Nephron progenitor cell (in vitro differentiated cells): ENCODE data around the gene CDK19.
"Not testable (repeated sequence)": the region's sequence is repeated elsewhere in the genome, so short reads cannot be mapped to it uniquely, and the experiment has no call there.

ENCODE experiments used
- DNase-seq: peaks from one replicate; pipeline ENCODE4 v3.0.0; 2021
- H3K27ac Mint-ChIP-seq: 2 replicates; pipeline ENCODE4 v1.8.0; 2021; ENCODE audit warnings: mild to moderate bottlenecking, moderate library complexity, mixed read lengths
- H3K27me3 Mint-ChIP-seq: 2 replicates; pipeline ENCODE4 v1.8.0; 2021; ENCODE audit warnings: mild to moderate bottlenecking, low read depth, mixed read lengths; ENCODE audit not compliant: poor library complexity
- H3K36me3 Mint-ChIP-seq: 2 replicates; pipeline ENCODE4 v1.8.0; 2021; ENCODE audit warnings: low read depth, mixed read lengths
- H3K4me1 Mint-ChIP-seq: 2 replicates; pipeline ENCODE4 v1.8.0; 2021; ENCODE audit warnings: mixed read lengths
- H3K4me3 Mint-ChIP-seq: 2 replicates; pipeline ENCODE4 v1.8.0; 2021; ENCODE audit warnings: mild to moderate bottlenecking, moderate library complexity, mixed read lengths
- H3K9me3 Mint-ChIP-seq: 2 replicates; pipeline ENCODE4 v1.8.0; 2021; ENCODE audit warnings: mild to moderate bottlenecking, moderate library complexity, mixed read lengths
- TF ChIP-seq, protein P1 (sequence below): fragments of 200-600 bp; sonication (generic); IDR thresholded peaks from 2 replicates; pipeline ENCODE4 v1.5.0; 2021; ENCODE audit warnings: antibody characterized with exemption

The CDK19 gene

DNA sequence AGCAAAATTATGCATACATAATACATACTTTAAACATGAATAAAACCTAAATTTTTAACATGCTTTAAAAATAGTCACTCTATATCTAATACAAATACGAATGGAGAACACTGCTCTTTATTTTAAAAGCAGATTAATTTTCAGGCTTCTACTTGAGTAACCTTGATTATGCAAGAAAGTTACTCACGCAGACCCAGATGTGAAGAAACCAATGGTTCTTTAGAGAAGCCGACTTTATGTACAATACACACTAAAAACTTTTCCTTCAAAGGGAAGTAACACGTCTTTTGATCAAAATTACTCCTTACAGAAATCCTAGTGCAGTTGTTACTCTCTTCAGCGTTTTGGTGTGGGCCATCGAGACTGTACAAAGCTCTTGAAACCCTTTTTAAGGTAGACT, 201.9 kb downstream of the CDK19 start:
- no peak for DNase-seq

DNA sequence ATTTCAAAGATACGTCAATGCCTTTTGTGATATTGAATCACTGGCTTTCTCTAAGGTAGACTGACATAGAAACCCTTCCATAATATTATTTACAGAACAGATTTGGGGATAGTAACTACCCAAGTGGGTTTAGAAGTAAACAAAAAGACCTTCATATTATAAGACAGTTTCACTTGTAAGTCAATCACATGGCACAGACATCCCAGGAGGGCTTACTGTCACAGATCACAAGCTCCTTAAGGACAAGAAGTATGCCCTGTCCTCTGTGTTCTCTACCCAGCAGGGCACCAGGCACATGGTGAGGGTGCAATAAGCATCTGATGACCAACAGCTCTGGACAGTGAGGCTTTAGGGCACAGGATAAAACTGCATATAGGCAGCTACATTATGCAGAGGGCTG, 203.0 kb downstream of the CDK19 start:
- Mint-ChIP-seq H3K27ac (no peak overlapping the region), H3K36me3 (peaks cover 55% of the 10 kb centered on the region), H3K4me3 (no peak overlapping the region), H3K4me1 (no peaks in the 10 kb centered on the region), H3K27me3 (no peaks in the 10 kb centered on the region), H3K9me3 (no peaks in the 10 kb centered on the region)
- TF ChIP-seq, protein P1, sequence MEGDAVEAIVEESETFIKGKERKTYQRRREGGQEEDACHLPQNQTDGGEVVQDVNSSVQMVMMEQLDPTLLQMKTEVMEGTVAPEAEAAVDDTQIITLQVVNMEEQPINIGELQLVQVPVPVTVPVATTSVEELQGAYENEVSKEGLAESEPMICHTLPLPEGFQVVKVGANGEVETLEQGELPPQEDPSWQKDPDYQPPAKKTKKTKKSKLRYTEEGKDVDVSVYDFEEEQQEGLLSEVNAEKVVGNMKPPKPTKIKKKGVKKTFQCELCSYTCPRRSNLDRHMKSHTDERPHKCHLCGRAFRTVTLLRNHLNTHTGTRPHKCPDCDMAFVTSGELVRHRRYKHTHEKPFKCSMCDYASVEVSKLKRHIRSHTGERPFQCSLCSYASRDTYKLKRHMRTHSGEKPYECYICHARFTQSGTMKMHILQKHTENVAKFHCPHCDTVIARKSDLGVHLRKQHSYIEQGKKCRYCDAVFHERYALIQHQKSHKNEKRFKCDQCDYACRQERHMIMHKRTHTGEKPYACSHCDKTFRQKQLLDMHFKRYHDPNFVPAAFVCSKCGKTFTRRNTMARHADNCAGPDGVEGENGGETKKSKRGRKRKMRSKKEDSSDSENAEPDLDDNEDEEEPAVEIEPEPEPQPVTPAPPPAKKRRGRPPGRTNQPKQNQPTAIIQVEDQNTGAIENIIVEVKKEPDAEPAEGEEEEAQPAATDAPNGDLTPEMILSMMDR, result no peak
- no peak for DNase-seq

More for the DNA sequence above, 201.9 kb downstream of the CDK19 start:
- TF ChIP-seq, protein P1, result no peak
- Mint-ChIP-seq H3K4me1 (peaks cover 2% of the 10 kb centered on the region), H3K36me3 (peaks cover 64% of the 10 kb centered on the region), H3K27ac (no peak overlapping the region), H3K27me3 (no peaks in the 10 kb centered on the region), H3K4me3 (no peak overlapping the region), H3K9me3 (no peaks in the 10 kb centered on the region)

DNA sequence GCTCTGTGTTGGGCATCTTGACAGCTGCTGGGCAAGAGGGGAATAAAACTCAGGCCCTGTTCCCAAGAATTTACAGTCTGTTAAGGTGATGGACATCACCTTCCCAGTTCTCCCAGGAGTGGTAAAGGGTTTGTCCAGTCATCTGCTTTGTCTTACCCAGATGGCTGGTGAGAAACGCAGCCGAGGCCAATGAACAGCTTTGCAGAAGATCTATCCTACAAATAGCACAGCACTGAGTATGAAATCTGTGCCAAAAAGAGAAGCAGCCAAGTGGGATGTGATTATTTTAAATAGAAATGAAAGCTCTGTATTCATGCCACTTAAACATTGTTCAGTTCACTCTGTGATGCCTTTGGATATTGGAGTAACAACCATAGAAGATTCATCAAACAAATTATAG, 206.2 kb downstream of the CDK19 start:
- Mint-ChIP-seq H3K36me3 (peaks cover 39% of the 10 kb centered on the region), H3K4me1 (no peaks in the 10 kb centered on the region), H3K4me3 (no peak overlapping the region), H3K27ac (no peak overlapping the region), H3K9me3 (no peaks in the 10 kb centered on the region), H3K27me3 (no peaks in the 10 kb centered on the region)
- no peak for DNase-seq
- TF ChIP-seq, protein P1, result no peak

DNA sequence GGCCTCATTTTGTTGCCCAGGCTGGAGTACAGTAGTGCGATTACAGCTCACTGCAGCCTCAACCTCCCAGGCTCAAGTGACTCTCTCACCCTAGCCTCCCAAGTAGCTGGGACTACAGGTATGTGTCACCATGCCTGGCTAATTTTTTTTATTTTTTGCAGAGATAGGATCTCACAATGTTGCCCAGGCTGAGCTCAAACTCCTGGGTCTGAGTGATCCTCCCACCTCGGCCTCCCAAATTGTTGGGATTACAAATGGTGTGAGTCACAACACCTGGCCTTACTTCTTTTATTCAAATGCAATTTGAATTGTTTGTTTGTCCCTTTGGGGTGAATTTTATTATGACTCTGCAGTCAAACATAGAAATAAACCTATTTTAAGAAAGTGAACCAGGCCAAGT, 207.1 kb downstream of the CDK19 start:
- H3K9me3 Mint-ChIP-seq, result no peaks in the 10 kb centered on the region
- DNase-seq, result no peak
- no peaks in the 10 kb centered on the region for H3K27me3 Mint-ChIP-seq
- peaks cover 35% of the 10 kb centered on the region for H3K36me3 Mint-ChIP-seq
- H3K4me3 Mint-ChIP-seq, result no peak overlapping the region
- TF ChIP-seq, protein P1, result no peak
- no peaks in the 10 kb centered on the region for H3K4me1 Mint-ChIP-seq
- no peak overlapping the region for H3K27ac Mint-ChIP-seq

DNA sequence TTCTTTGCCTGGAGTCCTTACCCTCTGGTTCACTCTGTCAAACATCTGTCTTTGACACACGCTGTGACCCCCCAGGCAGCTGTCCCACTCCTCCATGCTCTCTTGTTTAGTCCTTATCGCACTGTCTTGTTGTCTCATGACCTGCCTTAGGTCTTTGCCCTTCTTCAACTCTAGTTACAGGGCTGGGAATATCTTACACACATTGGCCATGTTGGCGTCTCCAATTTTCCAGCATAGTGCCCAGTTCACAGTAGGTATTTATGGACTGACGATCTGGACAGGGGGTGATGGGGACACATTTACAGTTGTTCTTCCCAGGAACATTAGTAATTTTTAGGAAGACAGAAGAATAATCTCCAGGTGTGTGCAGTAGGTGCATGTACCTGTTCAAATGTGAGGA, 209.1 kb downstream of the CDK19 start:
- H3K36me3 Mint-ChIP-seq, result peaks cover 21% of the 10 kb centered on the region
- H3K27me3 Mint-ChIP-seq, result no peaks in the 10 kb centered on the region
- H3K4me1 Mint-ChIP-seq, result no peaks in the 10 kb centered on the region
- H3K4me3 Mint-ChIP-seq, result no peak overlapping the region
- peak overlapping the region; percentile 2 for H3K27ac Mint-ChIP-seq
- no peaks in the 10 kb centered on the region for H3K9me3 Mint-ChIP-seq
- TF ChIP-seq, protein P1, result no peak
- DNase-seq, result no peak

DNA sequence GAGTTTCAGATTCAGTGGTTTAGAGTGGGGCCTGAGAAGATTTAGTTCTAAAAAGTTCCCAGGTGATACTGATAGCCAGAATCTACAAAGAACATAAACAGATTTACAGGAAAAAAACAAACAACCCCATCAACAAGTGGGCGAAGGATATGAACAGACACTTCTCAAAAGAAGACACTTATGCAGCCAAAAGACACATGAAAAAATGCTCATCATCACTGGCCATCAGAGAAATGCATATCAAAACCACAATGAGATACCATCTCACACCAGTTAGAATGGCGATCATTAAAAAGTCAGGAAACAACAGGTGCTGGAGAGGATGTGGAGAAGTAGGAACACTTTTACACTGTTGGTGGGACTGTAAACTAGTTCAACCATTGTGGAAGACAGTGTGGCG, 214.6 kb downstream of the CDK19 start:
- not testable (repeated sequence) for H3K4me3 Mint-ChIP-seq, DNase-seq, H3K27ac Mint-ChIP-seq, H3K27me3 Mint-ChIP-seq
- Mint-ChIP-seq H3K36me3 (peaks cover 13% of the 10 kb centered on the region), H3K4me1 (peaks cover 38% of the 10 kb centered on the region), H3K9me3 (peaks cover 16% of the 10 kb centered on the region)
